GM23338 (cell line): ENCODE data around the gene BHLHE41. TPM values are rescaled to one million over a fixed set of nuclear protein-coding genes. Genes with fewer than 3 reads are reported as not detected.

ENCODE experiments used
- ATAC-seq: fragments of 200-7000 bp; cut with Tn5 transposase; 3 replicates; pipeline ENCODE4 v1.9.1; 2020
- DNase-seq: peaks from one replicate; pipeline ENCODE4 v3.0.0-alpha.2; 2015; ENCODE audit warnings: low spot score
- H2AFZ ChIP-seq: fragments of 200-600 bp; sonication (generic); 2 replicates; pipeline ENCODE4 v1.8.0; 2016; ENCODE audit warnings: antibody characterized with exemption, mild to moderate bottlenecking, moderate library complexity
- H3F3A ChIP-seq: fragments of 200-600 bp; sonication (generic); replicated peaks from 2 replicates; pipeline ENCODE4 v1.8.0; 2017; ENCODE audit warnings: antibody characterized with exemption, mixed run types, low read depth
- H3K27ac ChIP-seq: fragments of 200-600 bp; sonication (generic); 2 replicates; pipeline ENCODE4 v1.6.1; 2016; ENCODE audit warnings: low read depth
- H3K27me3 ChIP-seq: fragments of 200-600 bp; sonication (generic); 2 replicates; pipeline ENCODE4 v1.8.0; 2016; ENCODE audit warnings: mild to moderate bottlenecking, mixed run types, moderate library complexity; ENCODE audit not compliant: insufficient read depth
- H3K36me3 ChIP-seq: fragments of 200-600 bp; sonication (generic); 2 replicates; pipeline ENCODE4 v1.8.0; 2016; ENCODE audit warnings: mild to moderate bottlenecking; ENCODE audit not compliant: insufficient read depth
- H3K4me1 ChIP-seq: fragments of 200-600 bp; sonication (generic); 2 replicates; pipeline ENCODE4 v1.8.0; 2016; ENCODE audit warnings: mild to moderate bottlenecking, moderate library complexity; ENCODE audit not compliant: insufficient read depth
- H3K4me2 ChIP-seq: fragments of 200-600 bp; sonication (generic); 2 replicates; pipeline ENCODE4 v1.7.1; 2017; ENCODE audit warnings: mixed run types
- H3K4me3 ChIP-seq: fragments of 200-600 bp; sonication (generic); 2 replicates; pipeline ENCODE4 v1.6.1; 2016; ENCODE audit warnings: mixed run types
- H3K79me2 ChIP-seq: fragments of 200-600 bp; sonication (generic); replicated peaks from 2 replicates; pipeline ENCODE4 v1.8.0; 2017; ENCODE audit warnings: mild to moderate bottlenecking; ENCODE audit not compliant: insufficient read depth
- H3K9me2 ChIP-seq: fragments of 200-600 bp; sonication (generic); 2 replicates; pipeline ENCODE4 v1.8.0; 2017; ENCODE audit not compliant: insufficient read depth
- H4K20me1 ChIP-seq: fragments of 200-600 bp; sonication (generic); replicated peaks from 2 replicates; pipeline ENCODE4 v1.8.0; 2017; ENCODE audit warnings: mild to moderate bottlenecking; ENCODE audit not compliant: insufficient read depth
- H3K27ac Mint-ChIP-seq: 2 replicates; pipeline ENCODE4 v1.8.0; 2020; ENCODE audit warnings: inconsistent platforms, mild to moderate bottlenecking, moderate library complexity, mixed read lengths
- H3K27me3 Mint-ChIP-seq: 3 replicates; pipeline ENCODE4 v1.8.0; 2022; ENCODE audit warnings: low read depth, mild to moderate bottlenecking, moderate library complexity, mixed read lengths, inconsistent platforms; ENCODE audit not compliant: insufficient read depth, poor library complexity
- H3K36me3 Mint-ChIP-seq: 3 replicates; pipeline ENCODE4 v1.8.0; 2021; ENCODE audit warnings: low read depth, mild to moderate bottlenecking, inconsistent platforms, moderate library complexity, mixed read lengths
- H3K4me1 Mint-ChIP-seq: 3 replicates; pipeline ENCODE4 v1.8.0; 2020; ENCODE audit warnings: mild to moderate bottlenecking, inconsistent platforms, mixed read lengths
- H3K4me3 Mint-ChIP-seq: 3 replicates; pipeline ENCODE4 v1.8.0; 2021; ENCODE audit warnings: moderate library complexity, mild to moderate bottlenecking, inconsistent platforms, mixed read lengths
- H3K9me3 Mint-ChIP-seq: 3 replicates; pipeline ENCODE4 v1.8.0; 2020; ENCODE audit warnings: moderate library complexity, mild to moderate bottlenecking, inconsistent platforms, mixed read lengths
- CREB1 ChIP-seq: fragments of 250-450 bp; sonication (Bioruptor Pico); IDR thresholded peaks from 2 replicates; pipeline ENCODE4 v1.5.0; 2020; ENCODE audit warnings: low read depth, mild to moderate bottlenecking, moderate library complexity
- EZH2 ChIP-seq: fragments of 200-600 bp; sonication (generic); IDR thresholded peaks from one replicate; pipeline ENCODE4 v1.8.0; 2017; ENCODE audit warnings: antibody characterized with exemption, mild to moderate bottlenecking, low read depth; ENCODE audit not compliant: unreplicated experiment
- EZH2phosphoT487 ChIP-seq: fragments of 200-600 bp; sonication (generic); IDR thresholded peaks from one replicate; pipeline ENCODE4 v1.8.1; 2018; ENCODE audit warnings: antibody characterized with exemption; ENCODE audit not compliant: unreplicated experiment
- JUNB ChIP-seq: IDR thresholded peaks from one replicate; pipeline ENCODE4 v1.6.1; 2016; ENCODE audit warnings: antibody characterized with exemption; ENCODE audit not compliant: unreplicated experiment
- NANOG ChIP-seq: IDR thresholded peaks from 2 replicates; pipeline ENCODE4 v1.6.1; 2016; ENCODE audit warnings: antibody characterized with exemption, borderline replicate concordance
- REST ChIP-seq: IDR thresholded peaks from one replicate; pipeline ENCODE4 v1.6.1; 2018; ENCODE audit warnings: antibody characterized with exemption; ENCODE audit not compliant: unreplicated experiment
- STAT1 ChIP-seq: IDR thresholded peaks from one replicate; pipeline ENCODE4 v1.6.1; 2016; ENCODE audit warnings: antibody characterized with exemption; ENCODE audit not compliant: unreplicated experiment
- ZNF331 ChIP-seq: fragments of 250-450 bp; sonication (Bioruptor Pico); IDR thresholded peaks from 2 replicates; pipeline ENCODE4 v1.5.0; 2020; ENCODE audit warnings: low read depth, mild to moderate bottlenecking, moderate library complexity
- polyA plus RNA-seq: library from polyadenylated mRNA; unstranded; fragments of >200 nt; fragmentation: Nextera tagmentation; extraction: Ambion mirVana; gene quantifications from 2 replicates; pipeline ENCODE4 v1.2.1, GENCODE V29; 2016
- total RNA-seq: library from RNA; depleted of rRNA; stranded (reverse); fragments of >200 nt; shearing (Covaris generic); gene quantifications from 2 replicates; pipeline ENCODE4 v1.2.3, GENCODE V29; 2014

The BHLHE41 gene
- total and polyA plus RNA-seq, 2 experiments from 2014 or later = 1.6 to 2.9 TPM

- DNase-seq = peak; percentile 51
- Histone ChIP-seq H3K79me2 (no peaks in the 10 kb centered on the region), H2AFZ (no peak overlapping the region), H4K20me1 (no peaks in the 10 kb centered on the region), H3F3A (0 out of 2 replicates have a peak, but pooled peaks cover 9% of the 10 kb centered on the region), H3K27ac (no peak overlapping the region), H3K4me1 (peaks cover 38% of the 10 kb centered on the region), H3K27me3 (peaks cover 71% of the 10 kb centered on the region), H3K4me2 (peak overlapping the region; percentile 91), H3K9me2 (no peaks in the 10 kb centered on the region), H3K4me3 (peak overlapping the region; percentile 90), H3K36me3 (no peaks in the 10 kb centered on the region)
- ATAC-seq = no peak
- Mint-ChIP-seq H3K9me3 (no peaks in the 10 kb centered on the region), H3K36me3 (no peaks in the 10 kb centered on the region), H3K4me1 (peaks cover 56% of the 10 kb centered on the region), H3K27ac (no peak overlapping the region), H3K27me3 (peaks cover 68% of the 10 kb centered on the region), H3K4me3 (peak overlapping the region; percentile 61)
- TF ChIP-seq NANOG = no peak
- TF ChIP-seq EZH2phosphoT487 = peak; percentile 3
- no peak for TF ChIP-seq STAT1
- no peak for TF ChIP-seq REST
- TF ChIP-seq EZH2 = peak; percentile 1
- TF ChIP-seq ZNF331 (CRISPR knock-in tag) = no peak
- TF ChIP-seq JUNB = no peak
Observed at GRCh38 chr12:26122061-26122680, 2.7 kb downstream of the BHLHE41 start.

- no peak overlapping the region for H3K27ac Mint-ChIP-seq
- H2AFZ ChIP-seq = no peak overlapping the region
- no peak for TF ChIP-seq REST
- TF ChIP-seq EZH2phosphoT487 = peak; percentile 67
- TF ChIP-seq NANOG = no peak
- peak; percentile 91 for TF ChIP-seq EZH2
- TF ChIP-seq CREB1 (CRISPR knock-in tag) = no peak
Observed at GRCh38 chr12:26121323-26122060, 3.3 kb downstream of the BHLHE41 start.

More at GRCh38 chr12:26121323-26122060, 3.3 kb downstream of the BHLHE41 start:
- Histone ChIP-seq H3K27ac (no peak overlapping the region), H3F3A (0 out of 2 replicates have a peak, but pooled peaks cover 9% of the 10 kb centered on the region), H3K79me2 (no peaks in the 10 kb centered on the region), H3K27me3 (peaks cover 67% of the 10 kb centered on the region), H3K4me3 (peak overlapping the region; percentile 90), H4K20me1 (no peaks in the 10 kb centered on the region), H3K9me2 (no peaks in the 10 kb centered on the region), H3K4me1 (peaks cover 40% of the 10 kb centered on the region), H3K36me3 (no peaks in the 10 kb centered on the region), H3K4me2 (peak overlapping the region; percentile 82)
- Mint-ChIP-seq H3K9me3 (no peaks in the 10 kb centered on the region), H3K4me1 (peaks cover 59% of the 10 kb centered on the region), H3K4me3 (peak overlapping the region; percentile 61), H3K36me3 (no peaks in the 10 kb centered on the region), H3K27me3 (peaks cover 63% of the 10 kb centered on the region)
- ATAC-seq = peak; percentile 4; the same call in 1 of the 3 replicates
- peak; percentile 72 for DNase-seq
